Measurements from ENCODE around the gene ZNF444. TPM values are rescaled to one million over a fixed set of nuclear protein-coding genes. Genes with fewer than 3 reads are reported as not detected.

ZNF444 gene
- 10 to 100 TPM; 22.2 to 49.6 (median 35.7) TPM for total RNA-seq
- polyA plus RNA-seq: 10 to 100 TPM; 15.9 to 35.3 TPM
- 21.3 reads per million, percentile 52 among the genes with 10 or more reads in this experiment for total RNA-seq

- Histone ChIP-seq H3K9me3 (ENCODE audit: control insufficient read depth in 2 of 3, low read length in 3 of 3) (no peaks in the 10 kb centered on the region), H3K4me1 (ENCODE audit: control insufficient read depth in 2 of 2, insufficient read depth in 2 of 2, low read length in 2 of 2) (peaks cover 4 to 22% of the 10 kb centered on the region in 2 donors), H3K27me3 (ENCODE audit: control insufficient read depth in 2 of 2, insufficient read depth in 2 of 2, low read length in 2 of 2) (no peaks in the 10 kb centered on the region), H3K36me3 (ENCODE audit: control insufficient read depth in 2 of 3, insufficient read depth in 3 of 3, low read length in 3 of 3) (no peaks in the 10 kb centered on the region), H3K27ac (ENCODE audit: low read depth, low read length) (peak within 1 kb of the TSS; percentile 85), H3K4me3 (ENCODE audit: low read length) (peak within 1 kb of the TSS; percentile 60)
- DNase-seq: peak; percentile 93 to 100 (median 100)
- ChIA-PET POLR2A (interaction anchor here (0.5 to 4.0 kb wide), 5 partner anchors 12 to 175 kb away, joined by 3 to 40 read pairs (median 4); partner anchors contain the start of gene ZNF787), CTCF (interaction anchor here (0.6 to 1.2 kb wide), 2 partner anchors 19 to 75 kb away, joined by 3 to 4 read pairs; no protein-coding TSS in a partner anchor)
- peaks cover 0 to 3% (median 0%) of the 10 kb centered on the region in 5 donors for H3K36me3 Mint-ChIP-seq
- peaks cover 27 to 49% (median 43%) of the 10 kb centered on the region in 7 donors for H3K4me1 Mint-ChIP-seq
- ATAC-seq: peak; percentile 91
- peak within 1 kb of the TSS; percentile 88 to 97 (median 92) for H3K4me3 Mint-ChIP-seq
- H3K9me3 Mint-ChIP-seq: no peaks in the 10 kb centered on the region
- H3K27me3 Mint-ChIP-seq: peaks cover 0 to 4% (median 0%) of the 10 kb centered on the region in 5 donors
- H3K27ac Mint-ChIP-seq: peak within 1 kb of the TSS; percentile 84 to 98 (median 91)
- intact Hi-C loops (cut with micrococcal nuclease): loop anchor here (1.0 to 10.0 kb wide), 18 partner anchors 19 to 1981 kb away; partner anchors contain the start of genes FIZ1 (in 2 of the 2), PPP6R1 (in 2 of the 2), ZNF582 (in 2 of the 2) and ZNF787 (in 2 of the 2)
Measured at GRCh38 chr19:56140583-56141416, at the start of gene ZNF444. ZNF444 (plus strand) TSS chr19:56141287; CDS start chr19:56146912, 5,625 bp downstream.

- peak; percentile 22 for ATAC-seq
- Histone ChIP-seq H3K4me3 (ENCODE audit: low read length) (no peak overlapping the region), H3K4me1 (ENCODE audit: control insufficient read depth in 2 of 2, insufficient read depth in 2 of 2, low read length in 2 of 2) (no peaks in the 10 kb centered on the region), H3K36me3 (ENCODE audit: control insufficient read depth in 2 of 3, insufficient read depth in 3 of 3, low read length in 3 of 3) (peaks cover 0 to 23% (median 0%) of the 10 kb centered on the region in 3 experiments), H3K27ac (ENCODE audit: low read depth, low read length) (no peak overlapping the region), H3K27me3 (ENCODE audit: control insufficient read depth in 2 of 2, insufficient read depth in 2 of 2, low read length in 2 of 2) (no peaks in the 10 kb centered on the region), H3K9me3 (ENCODE audit: control insufficient read depth in 2 of 3, low read length in 3 of 3) (no peaks in the 10 kb centered on the region)
- DNase-seq: no peak
- intact Hi-C loops (cut with micrococcal nuclease): no loop called here
- Mint-ChIP-seq H3K27me3 (no peaks in the 10 kb centered on the region), H3K27ac (no peak overlapping the region), H3K9me3 (peaks cover 0 to 11% (median 0%) of the 10 kb centered on the region in 11 donors), H3K4me1 (peaks cover 0 to 19% (median 12%) of the 10 kb centered on the region in 7 donors), H3K36me3 (peaks cover 0 to 41% (median 23%) of the 10 kb centered on the region in 5 donors), H3K4me3 (no peak overlapping the region)
- ChIA-PET CTCF (no interaction called here), POLR2A (no interaction called here)
Measured at GRCh38 chr19:56091751-56092546, 49.1 kb upstream of the ZNF444 start.

DNA sequence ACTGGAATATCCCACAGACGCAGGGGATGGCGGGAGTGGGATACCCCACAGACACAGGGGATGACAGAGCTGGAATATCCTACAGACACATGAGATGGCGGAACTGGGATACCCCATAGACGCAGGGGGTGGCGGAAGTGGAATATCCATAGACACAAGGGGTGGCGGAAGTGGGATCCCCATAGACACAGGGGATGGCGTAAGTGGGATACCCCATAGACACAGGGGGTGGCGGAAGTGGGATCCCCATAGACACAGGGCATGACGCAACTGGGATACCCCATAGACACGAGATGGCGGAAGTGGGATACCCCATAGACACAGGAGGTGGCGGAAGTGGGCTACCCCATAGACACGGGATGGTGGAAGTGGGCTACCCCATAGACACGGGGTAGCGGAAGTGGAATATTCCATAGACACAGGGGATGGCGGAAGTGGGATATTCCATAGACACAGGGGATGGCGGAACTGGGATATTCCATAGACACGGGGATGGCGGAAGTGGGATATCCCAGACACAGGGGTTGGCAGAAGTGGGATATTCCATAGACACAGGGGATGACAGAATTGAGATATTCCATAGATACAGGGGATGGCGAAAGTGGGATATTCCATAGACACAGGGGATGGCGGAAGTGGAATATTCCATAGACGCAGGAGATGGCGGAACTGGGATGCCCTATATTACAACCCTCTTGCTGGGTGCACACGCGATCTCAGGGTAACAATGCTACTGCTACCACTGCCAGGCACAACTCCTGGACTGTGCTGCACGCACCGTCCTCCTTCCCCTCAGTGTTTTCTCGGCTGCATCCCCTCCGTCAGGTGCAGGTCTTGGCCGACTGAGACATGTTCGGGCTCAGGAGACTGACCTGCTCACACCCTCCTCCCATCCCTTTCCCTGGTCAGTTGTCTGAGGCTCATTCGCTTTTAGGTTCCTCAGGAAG lies 48.1 kb upstream of the ZNF444 start:
- Mint-ChIP-seq H3K36me3 (peaks cover 0 to 41% (median 23%) of the 10 kb centered on the region in 5 donors), H3K4me1 (peaks cover 0 to 19% (median 12%) of the 10 kb centered on the region in 7 donors), H3K27ac (peak overlapping the region in 1 of 9 donors; percentile 9), H3K4me3 (peak overlapping the region in 1 of 10 donors; percentile 39), H3K27me3 (no peaks in the 10 kb centered on the region), H3K9me3 (peaks cover 0 to 11% (median 0%) of the 10 kb centered on the region in 11 donors)
- Histone ChIP-seq H3K4me1 (ENCODE audit: control insufficient read depth in 2 of 2, insufficient read depth in 2 of 2, low read length in 2 of 2) (no peaks in the 10 kb centered on the region), H3K27me3 (ENCODE audit: control insufficient read depth in 2 of 2, insufficient read depth in 2 of 2, low read length in 2 of 2) (no peaks in the 10 kb centered on the region), H3K36me3 (ENCODE audit: control insufficient read depth in 2 of 3, insufficient read depth in 3 of 3, low read length in 3 of 3) (peaks cover 0 to 31% (median 0%) of the 10 kb centered on the region in 3 experiments), H3K9me3 (ENCODE audit: control insufficient read depth in 2 of 3, low read length in 3 of 3) (no peaks in the 10 kb centered on the region), H3K27ac (ENCODE audit: low read depth, low read length) (no peak overlapping the region), H3K4me3 (ENCODE audit: low read length) (no peak overlapping the region)
- DNase-seq (no peak), ATAC-seq (no peak)
- CTCF ChIA-PET: no interaction called here
- intact Hi-C loops (cut with micrococcal nuclease): no loop called here
- POLR2A ChIA-PET: no interaction called here

DNA sequence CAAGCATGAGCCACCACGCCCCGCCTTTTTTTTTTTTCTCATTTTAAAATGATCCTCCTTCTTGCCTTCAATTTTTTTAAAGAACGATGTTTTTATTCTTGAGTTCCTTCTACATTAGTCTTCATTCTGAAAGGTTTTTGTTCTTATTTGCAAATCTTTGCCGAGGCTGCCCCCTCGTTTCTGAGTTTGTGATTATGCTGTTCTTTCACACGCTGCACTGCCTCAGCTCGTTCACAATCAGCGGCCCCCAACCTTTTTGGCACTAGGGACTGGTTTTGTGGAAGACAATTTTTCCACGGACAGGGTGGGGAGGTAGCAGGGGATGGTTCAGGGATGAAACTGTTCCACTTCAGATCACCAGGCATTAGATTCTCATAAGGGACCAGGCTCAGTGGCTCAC lies 46.6 kb upstream of the ZNF444 start:
- POLR2A ChIA-PET: no interaction called here

DNA sequence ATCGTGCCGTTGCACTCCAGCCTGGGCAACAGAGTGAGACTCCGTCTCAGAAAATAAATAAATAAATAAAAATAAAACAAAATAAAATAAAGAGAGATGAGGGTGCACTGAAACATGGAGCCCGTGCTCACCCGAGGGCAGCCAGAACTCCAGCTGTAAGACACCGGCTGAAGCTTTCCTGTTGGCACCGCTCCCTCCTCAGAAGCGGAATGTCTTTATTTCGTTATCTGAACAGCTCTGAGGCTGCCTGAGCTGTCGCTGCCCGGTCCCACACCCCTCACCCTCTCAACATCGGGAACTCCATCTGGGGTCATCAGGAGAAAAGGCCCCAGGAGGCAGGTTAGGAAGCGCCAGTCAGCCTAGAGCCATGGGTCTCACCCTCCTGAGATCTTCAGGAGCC lies 44.4 kb upstream of the ZNF444 start:
- H3K27ac Mint-ChIP-seq: no peak overlapping the region
- ATAC-seq: no peak
- intact Hi-C loops (cut with micrococcal nuclease): no loop called here
- no peak overlapping the region for H3K27ac ChIP-seq (ENCODE audit: low read depth, low read length)
- peaks cover 0 to 46% (median 0%) of the 10 kb centered on the region in 3 experiments for H3K36me3 ChIP-seq (ENCODE audit: control insufficient read depth in 2 of 3, insufficient read depth in 3 of 3, low read length in 3 of 3)
- H3K27me3 ChIP-seq (ENCODE audit: control insufficient read depth in 2 of 2, insufficient read depth in 2 of 2, low read length in 2 of 2): no peaks in the 10 kb centered on the region
- no peak overlapping the region for H3K4me3 ChIP-seq (ENCODE audit: low read length)
- DNase-seq: no peak
- peaks cover 0 to 32% (median 13%) of the 10 kb centered on the region in 5 donors for H3K36me3 Mint-ChIP-seq
- ChIA-PET POLR2A (no interaction called here), CTCF (no interaction called here)
- no peaks in the 10 kb centered on the region for H3K9me3 ChIP-seq (ENCODE audit: control insufficient read depth in 2 of 3, low read length in 3 of 3)
- no peaks in the 10 kb centered on the region for H3K4me1 ChIP-seq (ENCODE audit: control insufficient read depth in 2 of 2, insufficient read depth in 2 of 2, low read length in 2 of 2)
- peaks cover 0 to 19% (median 8%) of the 10 kb centered on the region in 7 donors for H3K4me1 Mint-ChIP-seq
- H3K4me3 Mint-ChIP-seq: no peak overlapping the region
- peaks cover 0 to 11% (median 0%) of the 10 kb centered on the region in 11 donors for H3K9me3 Mint-ChIP-seq
- H3K27me3 Mint-ChIP-seq: no peaks in the 10 kb centered on the region

More for the DNA sequence above, 46.6 kb upstream of the ZNF444 start:
- ATAC-seq (no peak), DNase-seq (no peak)
- Mint-ChIP-seq H3K4me1 (peaks cover 0 to 19% (median 13%) of the 10 kb centered on the region in 7 donors), H3K36me3 (peaks cover 0 to 36% (median 23%) of the 10 kb centered on the region in 5 donors), H3K4me3 (no peak overlapping the region), H3K27me3 (no peaks in the 10 kb centered on the region), H3K27ac (peak overlapping the region in 1 of 9 donors; percentile 62), H3K9me3 (peaks cover 0 to 11% (median 0%) of the 10 kb centered on the region in 11 donors)
- no peaks in the 10 kb centered on the region for H3K27me3 ChIP-seq (ENCODE audit: control insufficient read depth in 2 of 2, insufficient read depth in 2 of 2, low read length in 2 of 2)
- CTCF ChIA-PET: no interaction called here
- no peak overlapping the region for H3K4me3 ChIP-seq (ENCODE audit: low read length)
- H3K27ac ChIP-seq (ENCODE audit: low read depth, low read length): no peak overlapping the region
- no peaks in the 10 kb centered on the region for H3K9me3 ChIP-seq (ENCODE audit: control insufficient read depth in 2 of 3, low read length in 3 of 3)
- H3K36me3 ChIP-seq (ENCODE audit: control insufficient read depth in 2 of 3, insufficient read depth in 3 of 3, low read length in 3 of 3): peaks cover 0 to 33% (median 0%) of the 10 kb centered on the region in 3 experiments
- intact Hi-C loops (cut with micrococcal nuclease): no loop called here
- no peaks in the 10 kb centered on the region for H3K4me1 ChIP-seq (ENCODE audit: control insufficient read depth in 2 of 2, insufficient read depth in 2 of 2, low read length in 2 of 2)

Data from naive thymus-derived CD4-positive, alpha-beta T cell (primary cell).